Testis (tissue), 2 donors: ENCODE data around the gene FGF13.

ENCODE experiments used
- POLR2A ChIP-seq: fragments of 450-650 bp; IDR thresholded peaks from one replicate; pipeline ENCODE4 v1.6.1; 2017; ENCODE audit warnings: antibody characterized with exemption, mild to moderate bottlenecking, moderate library complexity
- TF ChIP-seq, protein P1 (sequence below), 3 experiments: fragments of 450-650 bp in 2 of 3; fragments of 200-600 bp in 1 of 3; sonication (generic) in 1 of 3; IDR thresholded peaks; one replicate each; pipeline ENCODE4 v1.5.1; 2016 to 2019; ENCODE audit warnings: antibody characterized with exemption in 3 of 3, mild to moderate bottlenecking in 2 of 3, moderate library complexity in 1 of 3

GRCh38 chrX:138742217-138742616, 30.7 kb upstream of the FGF13 start:
- TF ChIP-seq POLR2A: no peak
- TF ChIP-seq, protein P1, sequence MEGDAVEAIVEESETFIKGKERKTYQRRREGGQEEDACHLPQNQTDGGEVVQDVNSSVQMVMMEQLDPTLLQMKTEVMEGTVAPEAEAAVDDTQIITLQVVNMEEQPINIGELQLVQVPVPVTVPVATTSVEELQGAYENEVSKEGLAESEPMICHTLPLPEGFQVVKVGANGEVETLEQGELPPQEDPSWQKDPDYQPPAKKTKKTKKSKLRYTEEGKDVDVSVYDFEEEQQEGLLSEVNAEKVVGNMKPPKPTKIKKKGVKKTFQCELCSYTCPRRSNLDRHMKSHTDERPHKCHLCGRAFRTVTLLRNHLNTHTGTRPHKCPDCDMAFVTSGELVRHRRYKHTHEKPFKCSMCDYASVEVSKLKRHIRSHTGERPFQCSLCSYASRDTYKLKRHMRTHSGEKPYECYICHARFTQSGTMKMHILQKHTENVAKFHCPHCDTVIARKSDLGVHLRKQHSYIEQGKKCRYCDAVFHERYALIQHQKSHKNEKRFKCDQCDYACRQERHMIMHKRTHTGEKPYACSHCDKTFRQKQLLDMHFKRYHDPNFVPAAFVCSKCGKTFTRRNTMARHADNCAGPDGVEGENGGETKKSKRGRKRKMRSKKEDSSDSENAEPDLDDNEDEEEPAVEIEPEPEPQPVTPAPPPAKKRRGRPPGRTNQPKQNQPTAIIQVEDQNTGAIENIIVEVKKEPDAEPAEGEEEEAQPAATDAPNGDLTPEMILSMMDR (IDR thresholded peaks at IDR 0.05): no peak
